Urinary bladder (tissue), 4 donors: Measurements from ENCODE around the gene SGTA. TPM values are rescaled to one million over a fixed set of nuclear protein-coding genes. Genes with fewer than 3 reads are reported as not detected.
"Not testable (repeated sequence)": the region's sequence is repeated elsewhere in the genome, so short reads cannot be mapped to it uniquely, and the experiment has no call there.

Source experiments
- DNase-seq: peaks from one replicate; pipeline ENCODE4 v3.0.0-alpha.2; 2015; ENCODE audit errors: extremely low spot score
- H3K27ac ChIP-seq: one replicate; pipeline ENCODE4 v1.5.1; 2013; ENCODE audit warnings: low read depth, mild to moderate bottlenecking, moderate library complexity
- H3K36me3 ChIP-seq: one replicate; pipeline ENCODE4 v1.6.1; 2013; ENCODE audit warnings: mild to moderate bottlenecking, moderate library complexity; ENCODE audit not compliant: insufficient read depth
- H3K4me1 ChIP-seq: one replicate; pipeline ENCODE4 v1.6.1; 2013; ENCODE audit warnings: mild to moderate bottlenecking, moderate library complexity; ENCODE audit not compliant: insufficient read depth
- H3K4me3 ChIP-seq: one replicate; pipeline ENCODE4 v1.5.1; 2013; ENCODE audit warnings: low read depth, low read length
- WGBS: extraction: QIAGEN DNeasy Blood & Tissue Kit; methylation state at CpG from one replicate; pipeline ENCODE4 v1.1.7; 2013; 5-methylcytosine and 5-hydroxymethylcytosine counted together
- polyA plus RNA-seq: library from polyadenylated mRNA; stranded (reverse); fragments of 200-250 nt; gene quantifications from one replicate; pipeline ENCODE4 v1.2.3, GENCODE V29; 2013
- total RNA-seq: library from RNA; depleted of rRNA; stranded (reverse); fragments of >200 nt; gene quantifications from one replicate; pipeline ENCODE4 v1.2.3, GENCODE V29; 2014
- donor health status: healthy with polysubstance abuse.
- donor health status: healthy.

SGTA gene
- total and polyA plus RNA-seq, 2 donors: 17.6 to 65.5 TPM

GRCh38 chr19:2721570-2722540, 61.2 kb downstream of the SGTA start:
- 34% methylated on average over 39 of the region's 39 CpGs for WGBS

DNA sequence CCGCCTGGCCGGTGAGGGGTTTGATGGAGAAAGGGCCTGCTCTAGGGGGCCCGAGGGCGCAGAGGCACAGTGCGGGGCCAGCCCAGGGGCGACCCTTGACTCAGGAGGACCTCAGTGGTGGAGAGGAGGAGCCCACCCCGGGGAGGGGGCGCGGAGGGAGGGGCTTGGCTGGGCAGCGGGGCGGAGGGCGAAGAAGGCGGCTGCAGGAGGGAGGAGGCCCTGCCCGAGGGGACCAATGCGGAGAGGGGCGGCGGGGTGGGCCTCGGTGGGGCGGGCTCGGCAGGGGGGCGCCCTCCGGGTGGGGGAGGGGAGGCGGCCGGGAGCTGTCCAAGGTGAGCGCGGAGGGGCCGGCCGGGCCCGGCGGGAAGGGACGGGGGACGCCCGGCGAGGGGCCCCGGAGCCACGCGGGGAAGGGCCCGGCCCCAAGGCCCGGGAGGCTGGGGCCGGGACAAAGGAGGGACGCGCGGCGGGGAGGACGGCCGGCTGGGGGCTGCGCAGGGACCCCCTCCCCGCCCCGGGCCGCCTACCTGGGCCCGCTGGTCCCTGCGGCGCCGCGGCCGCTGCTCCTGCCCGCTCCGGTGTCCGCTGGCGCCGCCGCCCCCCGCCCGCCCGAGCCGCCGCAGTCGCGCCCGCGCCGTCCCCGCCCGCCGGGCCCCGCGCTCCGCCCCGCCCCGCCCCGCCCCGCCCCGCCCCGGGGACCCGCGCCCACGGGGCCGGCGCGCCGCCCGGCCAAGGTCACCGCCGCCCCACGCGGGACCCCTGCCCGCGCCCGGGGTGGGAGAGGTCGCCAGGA, 62.1 kb downstream of the SGTA start, which contains the start of gene DIRAS1:
DIRAS1 (minus strand) TSS at position 596 of the 793 bp plus-strand sequence. CDS start 3,566 bp downstream, outside the sequence.
- no peak within 1 kb of the TSS for H3K27ac ChIP-seq
- H3K4me1 ChIP-seq: no peaks in the 10 kb centered on the region
- DNase-seq: no peak
- H3K4me3 ChIP-seq: peak within 1 kb of the TSS; percentile 54
- no peaks in the 10 kb centered on the region for H3K36me3 ChIP-seq
- WGBS: 1% methylated on average over 91 of the region's 100 CpGs

More at GRCh38 chr19:2721570-2722540, 61.2 kb downstream of the SGTA start:
- Histone ChIP-seq H3K4me3 (peak overlapping the region; percentile 54), H3K4me1 (no peaks in the 10 kb centered on the region), H3K36me3 (no peaks in the 10 kb centered on the region), H3K27ac (no peak overlapping the region)
- no peak for DNase-seq

- no peaks in the 10 kb centered on the region for H3K36me3 ChIP-seq
- peak overlapping the region; percentile 54 for H3K4me3 ChIP-seq
- 7% methylated on average over 37 of the region's 37 CpGs for WGBS
- DNase-seq: no peak
- no peaks in the 10 kb centered on the region for H3K4me1 ChIP-seq
- no peak overlapping the region for H3K27ac ChIP-seq
Observed at GRCh38 chr19:2719920-2720776, 62.9 kb downstream of the SGTA start.

- no peak overlapping the region for H3K4me3 ChIP-seq
- H3K36me3 ChIP-seq: no peaks in the 10 kb centered on the region
- DNase-seq: no peak
- H3K27ac ChIP-seq: no peak overlapping the region
- no peaks in the 10 kb centered on the region for H3K4me1 ChIP-seq
- WGBS: 56% methylated on average over 7 of the region's 7 CpGs
Observed at GRCh38 chr19:2719232-2719735, 63.8 kb downstream of the SGTA start.

- Histone ChIP-seq H3K27ac (no peak overlapping the region), H3K36me3 (no peaks in the 10 kb centered on the region), H3K4me3 (no peak overlapping the region), H3K4me1 (no peaks in the 10 kb centered on the region)
- DNase-seq: no peak
- WGBS: 85% methylated on average over 52 of the region's 52 CpGs
Observed at GRCh38 chr19:2717638-2718541, 65.2 kb downstream of the SGTA start.

DNA sequence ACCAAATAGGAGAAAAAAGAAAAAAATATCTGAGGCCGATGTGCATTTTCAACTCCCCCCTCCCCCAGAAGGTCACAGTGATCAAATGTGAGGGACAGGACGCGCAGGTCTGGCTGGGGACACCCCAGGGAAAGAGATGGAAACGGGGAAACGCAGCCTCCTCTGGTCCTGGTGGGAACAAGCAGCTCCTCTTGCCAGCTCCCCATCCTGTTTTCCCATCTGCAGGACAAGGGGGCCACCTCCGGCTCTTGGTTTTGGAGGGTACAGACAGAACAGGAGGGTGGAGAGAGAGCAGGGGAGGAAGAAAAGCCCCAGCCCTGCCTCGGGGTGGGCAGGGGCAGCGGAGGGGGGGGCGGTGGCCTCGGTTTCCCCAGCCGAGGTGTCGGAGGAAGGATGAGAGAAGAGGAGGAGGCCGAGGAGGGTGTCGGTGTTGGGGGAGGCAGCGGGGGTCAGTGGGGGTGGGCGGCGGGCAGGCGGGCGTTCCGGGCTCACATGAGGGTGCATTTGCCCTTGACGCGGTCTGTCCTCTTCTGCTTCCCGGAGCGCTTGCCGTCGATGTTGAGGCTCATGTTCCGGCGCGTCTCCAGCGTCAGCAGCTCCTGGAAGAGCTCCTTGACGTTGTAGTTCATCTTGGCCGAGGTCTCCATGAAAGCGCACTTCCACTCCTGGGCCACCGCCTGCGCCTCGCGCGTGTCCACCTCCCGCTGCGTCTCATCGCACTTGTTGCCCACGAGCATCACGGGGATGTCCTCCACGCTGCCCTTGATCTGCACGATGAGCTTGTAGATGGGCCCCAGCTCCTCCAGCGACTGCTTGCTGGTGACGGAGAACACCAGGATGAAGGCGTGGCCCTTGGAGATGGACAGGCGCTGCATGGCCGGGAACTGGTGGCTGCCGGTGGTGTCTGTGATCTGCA, 66.1 kb downstream of the SGTA start:
- Histone ChIP-seq H3K4me1 (no peaks in the 10 kb centered on the region), H3K4me3 (no peak overlapping the region), H3K36me3 (no peaks in the 10 kb centered on the region), H3K27ac (no peak overlapping the region)
- WGBS: 89% methylated on average over 51 of the region's 51 CpGs
- no peak for DNase-seq

DNA sequence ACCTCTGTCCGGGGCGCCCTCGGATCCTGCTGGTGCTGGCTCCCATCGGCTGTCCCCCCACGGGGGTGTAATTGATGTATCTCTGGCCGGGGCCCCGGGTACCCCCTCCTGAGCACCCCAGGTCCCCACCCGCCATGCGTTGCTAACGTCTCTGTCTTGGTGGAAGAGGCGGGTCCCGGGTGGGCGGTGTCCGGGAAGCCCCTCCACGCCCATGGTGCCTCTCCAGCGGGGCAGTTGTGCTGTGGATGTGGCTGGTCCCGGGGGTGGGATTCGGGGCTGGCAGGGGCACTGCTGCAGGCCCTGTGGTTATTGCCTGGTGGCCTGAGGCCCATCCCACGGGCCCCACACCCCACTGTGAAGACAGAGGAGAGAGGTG, 66.8 kb downstream of the SGTA start:
- H3K4me3 ChIP-seq: no peak overlapping the region
- no peaks in the 10 kb centered on the region for H3K36me3 ChIP-seq
- no peak for DNase-seq
- 90% methylated on average over 19 of the region's 19 CpGs for WGBS
- no peaks in the 10 kb centered on the region for H3K4me1 ChIP-seq
- H3K27ac ChIP-seq: no peak overlapping the region

DNA sequence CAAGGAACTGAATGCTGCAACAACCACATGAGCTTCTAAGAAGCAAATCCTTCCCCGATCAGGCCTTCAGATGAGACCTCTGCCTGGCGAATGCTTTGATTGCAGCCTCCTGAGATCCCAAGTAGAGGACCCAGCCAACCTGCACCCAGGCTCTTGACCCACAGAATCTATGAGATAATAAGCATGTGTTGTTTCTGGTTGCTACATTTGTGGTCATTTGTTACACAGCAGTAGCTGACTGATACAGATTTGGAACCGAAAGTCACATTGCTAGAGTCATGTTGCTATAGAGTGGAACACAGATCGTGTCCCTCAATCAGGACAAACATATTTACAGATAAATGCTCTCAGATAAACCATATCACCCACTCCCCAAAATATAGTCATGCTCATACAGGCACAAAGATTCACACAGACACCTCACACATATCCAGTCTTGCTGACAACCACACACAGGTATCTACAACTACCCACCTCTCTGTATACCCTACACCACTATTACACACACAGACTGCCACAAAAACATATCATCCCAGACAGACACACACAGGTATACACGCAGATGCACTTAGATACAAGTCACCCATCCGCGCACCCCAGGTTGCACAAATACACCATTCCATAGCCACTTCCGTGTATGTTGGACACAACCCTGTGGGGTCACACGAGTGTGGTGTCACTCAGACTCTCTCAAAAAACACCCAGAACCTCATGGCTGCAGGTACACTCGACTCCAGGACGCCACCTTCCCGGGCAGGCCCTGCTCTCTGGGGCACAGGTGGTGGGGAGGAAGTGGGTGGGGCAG, 67.4 kb downstream of the SGTA start:
- Histone ChIP-seq H3K36me3 (no peaks in the 10 kb centered on the region), H3K4me3 (no peak overlapping the region), H3K27ac (no peak overlapping the region), H3K4me1 (no peaks in the 10 kb centered on the region)
- 95% methylated on average over 12 of the region's 12 CpGs for WGBS
- no peak for DNase-seq

- Histone ChIP-seq H3K36me3 (no peaks in the 10 kb centered on the region), H3K4me3 (no peak overlapping the region), H3K27ac (no peak overlapping the region), H3K4me1 (no peaks in the 10 kb centered on the region)
- DNase-seq: no peak
- 81% methylated on average over 16 of the region's 16 CpGs for WGBS
Observed at GRCh38 chr19:2714531-2715269, 68.4 kb downstream of the SGTA start.

DNA sequence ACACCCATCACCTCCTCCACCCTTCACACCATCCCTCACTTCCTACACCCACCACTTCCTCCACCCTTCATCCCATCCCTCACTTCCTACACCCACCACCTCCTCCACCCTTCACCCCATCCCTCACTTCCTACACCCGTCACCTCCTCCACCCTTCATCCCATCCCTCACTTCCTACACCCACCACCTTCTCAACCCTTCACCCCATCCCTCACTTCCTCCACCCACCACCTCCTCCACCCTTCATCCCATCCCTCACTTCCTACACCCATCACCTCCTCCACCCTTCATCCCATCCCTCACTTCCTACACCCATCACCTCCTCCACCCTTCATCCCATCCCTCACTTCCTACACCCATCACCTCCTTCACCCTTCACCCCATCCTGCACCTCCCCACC, 69.0 kb downstream of the SGTA start:
- not testable (repeated sequence) for DNase-seq, H3K4me3 ChIP-seq
- WGBS: 53% methylated on average over 1 of the region's 1 CpG

More for the DNA sequence above, 69.0 kb downstream of the SGTA start:
- H3K4me1 ChIP-seq, H3K27ac ChIP-seq, H3K36me3 ChIP-seq: not testable (repeated sequence)
